GM12864 (cell line): ENCODE data around the gene KRI1.

Experiments used
- DNase-seq: peaks from one replicate; pipeline ENCODE4 v3.0.0-alpha.2; 2011; ENCODE audit warnings: low read depth
- H3K4me3 ChIP-seq: 2 replicates; pipeline ENCODE4 v1.5.1; 2011; ENCODE audit warnings: mild to moderate bottlenecking, low read depth, low read length, control low read depth
- TF ChIP-seq, protein P1 (sequence below): IDR thresholded peaks from 2 replicates; pipeline ENCODE4 v1.5.1; 2011; ENCODE audit warnings: low read depth, mild to moderate bottlenecking, moderate library complexity, low read length, control low read depth, inconsistent platforms; ENCODE audit errors: missing control alignments

KRI1 gene

DNA sequence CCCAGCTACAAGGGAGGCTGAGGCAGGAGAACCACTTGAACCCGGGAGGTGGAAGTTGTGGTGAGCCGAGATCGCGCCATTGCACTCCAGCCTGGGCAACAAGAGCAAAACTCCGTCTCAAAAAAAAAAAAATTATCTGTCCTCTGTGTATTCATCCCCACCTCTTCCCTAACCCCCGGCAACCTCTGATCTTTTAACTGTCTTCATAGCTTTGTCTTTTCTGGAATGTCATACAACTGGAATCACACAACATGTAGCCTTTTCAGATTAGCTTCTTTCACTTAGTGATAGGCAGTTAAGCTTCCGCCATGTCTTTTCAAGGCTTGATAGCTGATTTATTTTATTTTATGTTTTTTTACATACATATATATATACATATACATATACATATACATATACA is 40.2 kb downstream of the KRI1 start:
- DNase-seq: no peak
- H3K4me3 ChIP-seq: no peak overlapping the region
- TF ChIP-seq, protein P1, sequence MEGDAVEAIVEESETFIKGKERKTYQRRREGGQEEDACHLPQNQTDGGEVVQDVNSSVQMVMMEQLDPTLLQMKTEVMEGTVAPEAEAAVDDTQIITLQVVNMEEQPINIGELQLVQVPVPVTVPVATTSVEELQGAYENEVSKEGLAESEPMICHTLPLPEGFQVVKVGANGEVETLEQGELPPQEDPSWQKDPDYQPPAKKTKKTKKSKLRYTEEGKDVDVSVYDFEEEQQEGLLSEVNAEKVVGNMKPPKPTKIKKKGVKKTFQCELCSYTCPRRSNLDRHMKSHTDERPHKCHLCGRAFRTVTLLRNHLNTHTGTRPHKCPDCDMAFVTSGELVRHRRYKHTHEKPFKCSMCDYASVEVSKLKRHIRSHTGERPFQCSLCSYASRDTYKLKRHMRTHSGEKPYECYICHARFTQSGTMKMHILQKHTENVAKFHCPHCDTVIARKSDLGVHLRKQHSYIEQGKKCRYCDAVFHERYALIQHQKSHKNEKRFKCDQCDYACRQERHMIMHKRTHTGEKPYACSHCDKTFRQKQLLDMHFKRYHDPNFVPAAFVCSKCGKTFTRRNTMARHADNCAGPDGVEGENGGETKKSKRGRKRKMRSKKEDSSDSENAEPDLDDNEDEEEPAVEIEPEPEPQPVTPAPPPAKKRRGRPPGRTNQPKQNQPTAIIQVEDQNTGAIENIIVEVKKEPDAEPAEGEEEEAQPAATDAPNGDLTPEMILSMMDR: no peak

- no peak overlapping the region for H3K4me3 ChIP-seq
- DNase-seq: no peak
- TF ChIP-seq, protein P1: no peak
Measured at GRCh38 chr19:10523135-10523636, 42.6 kb downstream of the KRI1 start.

DNA sequence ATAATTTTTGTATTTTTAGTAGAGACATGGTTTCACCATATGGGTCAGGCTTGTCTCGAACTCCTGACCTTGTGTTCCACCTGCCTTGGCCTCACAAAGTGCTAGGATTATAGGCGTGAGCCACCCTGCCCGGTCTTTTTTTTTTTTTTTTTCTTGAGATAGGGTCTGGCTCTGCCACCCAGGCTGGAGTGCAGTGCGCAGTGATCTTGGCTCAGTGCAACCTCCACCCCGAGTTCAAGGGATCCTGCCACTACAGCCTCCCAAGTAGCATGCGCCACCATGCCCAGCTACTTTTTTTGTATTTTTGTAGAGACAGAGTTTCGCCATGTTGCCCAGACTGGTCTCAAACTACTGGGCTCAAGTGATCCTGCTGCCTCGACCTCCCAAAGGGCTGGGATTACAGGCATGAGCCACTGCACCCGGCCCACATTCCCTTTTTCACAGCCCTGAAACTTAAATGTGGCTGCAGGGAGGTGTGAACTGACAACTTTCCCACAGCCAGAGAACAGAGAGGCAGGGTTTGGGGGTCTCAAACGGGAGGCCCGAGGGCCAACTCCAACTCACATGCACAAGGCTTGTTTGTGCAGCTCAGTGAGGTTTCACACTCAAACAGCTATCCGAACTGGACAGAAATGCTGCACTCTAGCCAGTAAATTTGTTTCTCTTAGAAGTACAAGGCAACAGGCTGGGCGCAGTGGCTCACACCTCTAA is 44.2 kb downstream of the KRI1 start:
- DNase-seq: no peak
- TF ChIP-seq, protein P1: no peak

GRCh38 chr19:10520652-10521318 is 45.0 kb downstream of the KRI1 start:
- TF ChIP-seq, protein P1: no peak
- DNase-seq: no peak
- H3K4me3 ChIP-seq: no peak overlapping the region

More for the DNA sequence above, 44.2 kb downstream of the KRI1 start:
- H3K4me3 ChIP-seq: no peak overlapping the region

- TF ChIP-seq, protein P1: no peak
- DNase-seq: no peak
- H3K4me3 ChIP-seq: no peak overlapping the region
Measured at GRCh38 chr19:10519421-10519820, 46.4 kb downstream of the KRI1 start.

DNA sequence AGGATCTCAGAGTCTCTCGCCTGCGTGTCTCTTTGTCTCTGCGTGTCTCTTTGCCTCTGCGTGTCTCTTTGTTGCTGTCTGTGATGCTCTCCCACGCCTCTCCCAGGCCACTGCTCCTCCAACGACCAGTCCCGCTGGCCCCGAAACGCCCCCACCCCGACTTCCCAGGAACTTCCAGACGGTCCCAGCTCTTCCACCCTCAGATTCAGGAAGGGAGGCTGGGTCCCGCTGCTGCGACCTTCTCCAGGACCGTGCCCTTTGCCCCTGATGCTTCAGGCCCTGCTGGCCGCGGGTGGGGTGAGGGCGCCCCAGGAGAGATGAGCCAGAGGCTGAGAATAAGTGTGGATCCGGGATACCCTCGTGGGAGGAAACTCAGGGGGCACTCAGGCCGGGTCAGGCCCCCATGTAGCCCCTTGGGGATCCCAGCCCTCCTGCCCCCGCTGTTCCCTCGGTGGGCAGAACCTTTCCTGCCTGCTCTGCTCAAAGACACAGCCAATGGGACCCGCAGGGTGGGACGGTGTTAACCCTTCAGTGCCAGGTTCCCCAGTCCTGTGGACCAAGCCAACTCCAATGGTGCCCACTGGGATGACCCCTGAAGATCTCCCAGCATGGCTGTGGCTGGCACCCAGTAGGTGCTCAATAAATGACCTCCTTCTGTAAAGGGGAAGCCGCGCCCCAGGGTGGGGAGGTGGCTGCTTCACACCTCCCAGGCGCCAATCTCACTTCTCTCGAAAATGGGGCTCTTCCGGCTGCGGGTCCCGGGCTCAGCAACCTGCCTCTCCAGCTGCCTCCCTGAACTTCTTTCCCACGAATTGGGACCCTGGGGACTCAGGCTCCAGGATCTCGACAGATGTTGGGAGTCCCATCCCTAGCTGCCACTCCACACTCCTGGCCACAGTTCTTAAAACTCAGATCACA is 47.1 kb downstream of the KRI1 start:
- H3K4me3 ChIP-seq: no peak overlapping the region
- TF ChIP-seq, protein P1: no peak
- no peak for DNase-seq
